Hair follicle dermal papilla cell (primary cell): Measurements from ENCODE around the gene NEU4. TPM values are rescaled to one million over a fixed set of nuclear protein-coding genes. Genes with fewer than 3 reads are reported as not detected.

Experiments used
- total RNA-seq: library from RNA; depleted of rRNA; stranded (reverse); fragments of >200 nt; gene quantifications from 2 replicates; pipeline ENCODE4 v1.2.3, GENCODE V29; 2012

NEU4 gene
- total RNA-seq, result not detected in 2 replicates

GRCh38 chr2:241808721-241809382 lies at the start of gene NEU4:
Gene NEU4 (plus strand): TSS chr2:241809193. CDS start chr2:241814485, 5,292 bp downstream.

GRCh38 chr2:241776336-241777169 lies 32.4 kb upstream of the NEU4 start, which contains the start of gene GAL3ST2:
Gene GAL3ST2 (plus strand): TSS chr2:241776822. CDS start chr2:241776956, 134 bp downstream.

GRCh38 chr2:241858206-241859016 lies 49.4 kb downstream of the NEU4 start, which contains the start of gene PDCD1:
Gene PDCD1 (minus strand): TSS chr2:241858894. CDS start chr2:241858838, 56 bp downstream.

Other genes starting within 250 kb of the NEU4 start
- gene THAP4, start 172.0 kb upstream of the NEU4 start, total RNA-seq, result 47.7 and 51.0 TPM in 2 replicates
- gene ATG4B, start 171.5 kb upstream of the NEU4 start, total RNA-seq, result 55.2 and 58.0 TPM in 2 replicates
- 11.4 and 12.3 TPM in 2 replicates for gene DTYMK, start 122.4 kb upstream of the NEU4 start, total RNA-seq
- 14.7 and 21.6 TPM in 2 replicates for gene ING5, start 107.2 kb upstream of the NEU4 start, total RNA-seq
- 17.1 and 23.4 TPM in 2 replicates for gene D2HGDH, start 74.6 kb upstream of the NEU4 start, total RNA-seq
- not detected in 2 replicates for gene GAL3ST2, start 32.4 kb upstream of the NEU4 start, total RNA-seq
- gene PDCD1, start 49.7 kb downstream of the NEU4 start, total RNA-seq, result not detected in 2 replicates
- gene RTP5, start 60.5 kb downstream of the NEU4 start, total RNA-seq, result not detected in 2 replicates